Neural cell (in vitro differentiated cells): ENCODE data around the gene PRKAR1B.

Source experiments
- EP300 ChIP-seq: fragments of 450-650 bp; conservative IDR thresholded peaks from 2 replicates; pipeline ENCODE4 v1.6.1; 2014; ENCODE audit warnings: antibody characterized with exemption, mild to moderate bottlenecking, moderate library complexity; ENCODE audit not compliant: poor library complexity, severe bottlenecking
- EZH2 ChIP-seq: fragments of 200-600, 300-800 bp; shearing (Covaris generic), sonication (generic); IDR thresholded peaks from 2 replicates; pipeline ENCODE4 v1.6.1; 2014; ENCODE audit warnings: antibody characterized with exemption, low read length, borderline replicate concordance, mild to moderate bottlenecking; ENCODE audit not compliant: insufficient read depth, poor library complexity, severe bottlenecking
- POLR2AphosphoS5 ChIP-seq: IDR thresholded peaks from 2 replicates; pipeline ENCODE4 v1.6.1; 2012
- RAD21 ChIP-seq: fragments of 450-650 bp; conservative IDR thresholded peaks from 2 replicates; pipeline ENCODE4 v1.6.1; 2014; ENCODE audit warnings: antibody characterized with exemption, mild to moderate bottlenecking, moderate library complexity
- SMC3 ChIP-seq: fragments of 450-650 bp; conservative IDR thresholded peaks from 2 replicates; pipeline ENCODE4 v1.6.1; 2014; ENCODE audit warnings: antibody characterized with exemption, mild to moderate bottlenecking, moderate library complexity; ENCODE audit not compliant: poor library complexity
- TF ChIP-seq, protein P1 (sequence below): fragments of 450-650 bp; IDR thresholded peaks from 2 replicates; pipeline ENCODE4 v1.5.1; 2014; ENCODE audit warnings: antibody characterized with exemption, mild to moderate bottlenecking, moderate library complexity; ENCODE audit not compliant: poor library complexity, severe bottlenecking
- TF ChIP-seq, protein P2 (sequence below): IDR thresholded peaks from 2 replicates; pipeline ENCODE4 v1.6.1; 2012; ENCODE audit warnings: borderline replicate concordance

DNA sequence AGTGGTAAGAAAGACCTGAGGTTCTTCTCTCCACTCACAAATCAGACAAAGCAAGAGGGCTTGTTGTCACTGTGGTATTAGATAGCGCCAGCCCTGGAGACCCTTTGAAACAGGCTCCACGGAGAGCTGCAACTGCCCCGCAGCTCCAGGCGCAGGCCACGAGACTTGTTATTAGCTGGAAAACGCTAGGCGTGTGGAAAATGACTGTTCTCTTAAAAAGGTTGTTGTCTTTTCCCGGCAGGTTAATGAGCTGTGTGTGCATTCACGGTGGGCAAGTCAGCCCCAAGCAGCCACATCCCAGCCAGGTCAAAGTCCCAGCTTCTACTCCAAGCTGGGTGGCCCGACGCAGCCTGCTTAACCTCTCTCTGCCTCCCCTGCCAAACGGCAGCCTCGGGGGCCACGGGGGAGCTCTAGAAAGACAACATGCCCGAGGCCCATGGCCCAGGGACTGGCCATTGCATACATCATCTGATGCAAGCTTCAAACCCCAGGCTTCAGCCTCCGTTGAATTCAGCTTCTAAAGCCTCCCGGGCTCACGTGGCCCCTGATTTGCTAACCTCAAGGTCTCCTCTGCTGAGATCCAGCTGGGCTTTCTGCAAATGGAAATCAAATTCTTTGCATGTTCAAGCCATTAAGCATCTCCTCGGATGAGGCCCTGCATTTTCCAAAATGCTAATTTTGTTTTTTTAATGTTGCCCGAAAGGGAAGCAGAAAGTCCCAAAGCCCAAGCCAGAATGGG is 61.9 kb downstream of the PRKAR1B start:
- TF ChIP-seq EZH2 (no peak), EP300 (no peak), POLR2AphosphoS5 (no peak), SMC3 (no peak), RAD21 (no peak)
- TF ChIP-seq, protein P1, sequence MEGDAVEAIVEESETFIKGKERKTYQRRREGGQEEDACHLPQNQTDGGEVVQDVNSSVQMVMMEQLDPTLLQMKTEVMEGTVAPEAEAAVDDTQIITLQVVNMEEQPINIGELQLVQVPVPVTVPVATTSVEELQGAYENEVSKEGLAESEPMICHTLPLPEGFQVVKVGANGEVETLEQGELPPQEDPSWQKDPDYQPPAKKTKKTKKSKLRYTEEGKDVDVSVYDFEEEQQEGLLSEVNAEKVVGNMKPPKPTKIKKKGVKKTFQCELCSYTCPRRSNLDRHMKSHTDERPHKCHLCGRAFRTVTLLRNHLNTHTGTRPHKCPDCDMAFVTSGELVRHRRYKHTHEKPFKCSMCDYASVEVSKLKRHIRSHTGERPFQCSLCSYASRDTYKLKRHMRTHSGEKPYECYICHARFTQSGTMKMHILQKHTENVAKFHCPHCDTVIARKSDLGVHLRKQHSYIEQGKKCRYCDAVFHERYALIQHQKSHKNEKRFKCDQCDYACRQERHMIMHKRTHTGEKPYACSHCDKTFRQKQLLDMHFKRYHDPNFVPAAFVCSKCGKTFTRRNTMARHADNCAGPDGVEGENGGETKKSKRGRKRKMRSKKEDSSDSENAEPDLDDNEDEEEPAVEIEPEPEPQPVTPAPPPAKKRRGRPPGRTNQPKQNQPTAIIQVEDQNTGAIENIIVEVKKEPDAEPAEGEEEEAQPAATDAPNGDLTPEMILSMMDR = no peak
- TF ChIP-seq, protein P2, sequence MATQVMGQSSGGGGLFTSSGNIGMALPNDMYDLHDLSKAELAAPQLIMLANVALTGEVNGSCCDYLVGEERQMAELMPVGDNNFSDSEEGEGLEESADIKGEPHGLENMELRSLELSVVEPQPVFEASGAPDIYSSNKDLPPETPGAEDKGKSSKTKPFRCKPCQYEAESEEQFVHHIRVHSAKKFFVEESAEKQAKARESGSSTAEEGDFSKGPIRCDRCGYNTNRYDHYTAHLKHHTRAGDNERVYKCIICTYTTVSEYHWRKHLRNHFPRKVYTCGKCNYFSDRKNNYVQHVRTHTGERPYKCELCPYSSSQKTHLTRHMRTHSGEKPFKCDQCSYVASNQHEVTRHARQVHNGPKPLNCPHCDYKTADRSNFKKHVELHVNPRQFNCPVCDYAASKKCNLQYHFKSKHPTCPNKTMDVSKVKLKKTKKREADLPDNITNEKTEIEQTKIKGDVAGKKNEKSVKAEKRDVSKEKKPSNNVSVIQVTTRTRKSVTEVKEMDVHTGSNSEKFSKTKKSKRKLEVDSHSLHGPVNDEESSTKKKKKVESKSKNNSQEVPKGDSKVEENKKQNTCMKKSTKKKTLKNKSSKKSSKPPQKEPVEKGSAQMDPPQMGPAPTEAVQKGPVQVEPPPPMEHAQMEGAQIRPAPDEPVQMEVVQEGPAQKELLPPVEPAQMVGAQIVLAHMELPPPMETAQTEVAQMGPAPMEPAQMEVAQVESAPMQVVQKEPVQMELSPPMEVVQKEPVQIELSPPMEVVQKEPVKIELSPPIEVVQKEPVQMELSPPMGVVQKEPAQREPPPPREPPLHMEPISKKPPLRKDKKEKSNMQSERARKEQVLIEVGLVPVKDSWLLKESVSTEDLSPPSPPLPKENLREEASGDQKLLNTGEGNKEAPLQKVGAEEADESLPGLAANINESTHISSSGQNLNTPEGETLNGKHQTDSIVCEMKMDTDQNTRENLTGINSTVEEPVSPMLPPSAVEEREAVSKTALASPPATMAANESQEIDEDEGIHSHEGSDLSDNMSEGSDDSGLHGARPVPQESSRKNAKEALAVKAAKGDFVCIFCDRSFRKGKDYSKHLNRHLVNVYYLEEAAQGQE = no peak
